Brain microvascular endothelial cell (primary cell): ENCODE results near the gene GADD45B.

ENCODE experiments used
- DNase-seq: peaks from one replicate; pipeline ENCODE4 v3.0.0-alpha.2; 2020
- H3K27ac ChIP-seq: fragments of 250-450 bp; sonication (Bioruptor Pico); 2 replicates; pipeline ENCODE4 v1.5.1; 2020; ENCODE audit warnings: mild to moderate bottlenecking, moderate library complexity
- H3K27me3 ChIP-seq: fragments of 250-450 bp; sonication (Bioruptor Pico); replicated peaks from 2 replicates; pipeline ENCODE4 v1.5.1; 2020; ENCODE audit warnings: mild to moderate bottlenecking
- H3K36me3 ChIP-seq: fragments of 250-450 bp; sonication (Bioruptor Pico); replicated peaks from 2 replicates; pipeline ENCODE4 v1.5.1; 2020; ENCODE audit warnings: mild to moderate bottlenecking
- H3K4me3 ChIP-seq: 2 replicates; pipeline ENCODE4 v1.5.1; 2011; ENCODE audit warnings: low read depth, mild to moderate bottlenecking, control low read depth, low read length, moderate library complexity
- in situ Hi-C: cut with HindIII; loops from 2 replicates; pipeline ENCODE4 v1.10.0; 2017; ENCODE audit warnings: low sequenced_read_pairs, low pct_ligation_motif_present
- TF ChIP-seq, protein P1 (sequence below): IDR thresholded peaks from 2 replicates; pipeline ENCODE4 v1.5.1; 2011; ENCODE audit warnings: low read depth, mild to moderate bottlenecking, moderate library complexity, low read length, control low read depth, inconsistent platforms; ENCODE audit errors: missing control alignments

The GADD45B gene

DNA sequence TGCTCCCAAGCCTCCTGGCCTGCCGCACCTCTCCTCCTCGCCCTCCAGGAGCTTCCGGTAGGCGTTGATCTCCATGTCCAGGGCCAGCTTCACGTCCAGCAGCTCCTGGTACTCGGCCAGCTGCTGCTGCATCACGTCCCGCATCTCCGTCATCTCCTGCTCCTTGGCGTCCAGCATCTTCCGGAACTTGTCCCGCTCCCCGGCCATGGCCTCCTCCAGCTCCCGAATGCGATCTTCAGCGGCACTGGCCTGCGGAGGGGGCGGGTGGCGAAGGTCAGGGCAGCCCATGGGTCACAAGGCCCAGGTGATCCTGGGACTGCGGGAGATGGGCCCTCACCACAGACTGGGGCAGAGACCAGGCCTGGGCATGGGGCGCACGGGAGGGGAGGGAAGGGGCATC lies 41.7 kb upstream of the GADD45B start:
- TF ChIP-seq, protein P1, sequence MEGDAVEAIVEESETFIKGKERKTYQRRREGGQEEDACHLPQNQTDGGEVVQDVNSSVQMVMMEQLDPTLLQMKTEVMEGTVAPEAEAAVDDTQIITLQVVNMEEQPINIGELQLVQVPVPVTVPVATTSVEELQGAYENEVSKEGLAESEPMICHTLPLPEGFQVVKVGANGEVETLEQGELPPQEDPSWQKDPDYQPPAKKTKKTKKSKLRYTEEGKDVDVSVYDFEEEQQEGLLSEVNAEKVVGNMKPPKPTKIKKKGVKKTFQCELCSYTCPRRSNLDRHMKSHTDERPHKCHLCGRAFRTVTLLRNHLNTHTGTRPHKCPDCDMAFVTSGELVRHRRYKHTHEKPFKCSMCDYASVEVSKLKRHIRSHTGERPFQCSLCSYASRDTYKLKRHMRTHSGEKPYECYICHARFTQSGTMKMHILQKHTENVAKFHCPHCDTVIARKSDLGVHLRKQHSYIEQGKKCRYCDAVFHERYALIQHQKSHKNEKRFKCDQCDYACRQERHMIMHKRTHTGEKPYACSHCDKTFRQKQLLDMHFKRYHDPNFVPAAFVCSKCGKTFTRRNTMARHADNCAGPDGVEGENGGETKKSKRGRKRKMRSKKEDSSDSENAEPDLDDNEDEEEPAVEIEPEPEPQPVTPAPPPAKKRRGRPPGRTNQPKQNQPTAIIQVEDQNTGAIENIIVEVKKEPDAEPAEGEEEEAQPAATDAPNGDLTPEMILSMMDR, result no peak
- no peaks in the 10 kb centered on the region for H3K27me3 ChIP-seq
- DNase-seq, result no peak
- peaks cover 44% of the 10 kb centered on the region for H3K36me3 ChIP-seq
- H3K27ac ChIP-seq, result no peak overlapping the region
- in situ Hi-C loops, result no loop called here
- no peak overlapping the region for H3K4me3 ChIP-seq

DNA sequence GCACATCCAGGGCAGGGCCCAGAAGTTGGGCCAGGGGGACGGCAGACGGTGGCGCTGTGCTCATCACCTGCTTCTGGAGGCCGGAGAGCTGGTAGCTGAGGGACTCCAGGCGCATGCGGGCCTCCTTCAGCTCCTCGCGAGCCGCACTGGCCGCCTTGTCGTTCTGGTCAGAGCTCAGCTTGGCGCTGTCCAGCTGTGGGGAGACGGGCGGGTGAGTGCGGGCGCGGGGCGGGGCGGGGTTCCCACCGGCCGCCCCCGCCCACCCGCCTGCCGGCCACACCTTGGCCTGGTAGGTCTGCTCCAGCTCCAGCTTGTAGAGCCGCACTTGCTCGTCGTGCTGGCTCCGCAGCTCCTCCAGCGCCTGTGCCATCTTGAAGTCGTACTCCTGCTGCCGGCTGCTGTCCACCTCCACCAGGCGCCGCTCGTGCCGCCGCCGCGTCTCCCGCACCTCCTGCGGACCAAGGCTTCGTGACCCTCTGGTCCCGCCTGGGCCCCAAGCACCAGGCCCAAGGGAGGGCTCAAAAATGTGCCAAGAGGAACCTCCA lies 41.1 kb upstream of the GADD45B start:
- in situ Hi-C loops, result no loop called here
- TF ChIP-seq, protein P1, result no peak
- DNase-seq, result no peak
- Histone ChIP-seq H3K36me3 (peaks cover 44% of the 10 kb centered on the region), H3K27ac (no peak overlapping the region), H3K4me3 (no peak overlapping the region), H3K27me3 (no peaks in the 10 kb centered on the region)

DNA sequence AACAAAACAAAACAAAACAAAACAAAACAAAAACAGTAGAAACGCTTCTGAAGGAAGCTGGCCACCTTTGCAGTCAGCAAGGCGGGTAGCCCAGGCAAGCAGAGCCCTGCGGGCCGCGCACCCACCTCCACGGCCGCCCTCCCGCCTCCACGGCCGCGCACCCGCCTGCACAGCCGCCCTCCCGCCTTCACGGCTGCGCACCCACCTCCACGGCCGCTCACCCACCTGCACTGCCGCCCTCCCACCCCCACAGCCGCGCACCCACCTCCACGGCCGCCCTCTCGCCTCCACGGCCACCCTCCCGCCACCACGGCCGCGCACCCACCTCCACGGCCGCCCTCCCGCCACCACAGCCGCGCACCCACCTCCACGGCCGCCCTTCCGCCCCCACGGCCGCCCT lies 39.5 kb upstream of the GADD45B start:
- TF ChIP-seq, protein P1, result no peak

DNA sequence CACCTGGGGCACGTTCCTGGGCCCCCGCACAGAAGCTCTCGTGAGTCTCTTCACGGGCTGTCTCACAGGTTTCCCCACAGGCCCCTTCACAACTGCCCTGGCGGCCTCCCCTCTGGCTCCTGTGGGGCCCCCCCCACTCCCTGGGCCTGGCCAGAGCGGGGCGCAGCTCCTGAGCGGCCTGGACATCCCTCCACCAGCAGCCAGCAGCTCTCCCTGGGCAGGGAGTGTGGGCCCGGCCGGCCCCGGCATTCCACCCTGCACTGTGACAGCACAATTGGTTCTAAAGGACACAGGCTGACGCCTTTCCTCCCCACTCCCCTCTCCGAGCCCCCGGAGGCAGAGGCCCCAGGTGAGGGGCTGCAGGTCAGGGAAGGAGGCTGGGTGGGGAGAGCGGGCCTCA lies 39.0 kb upstream of the GADD45B start:
- Histone ChIP-seq H3K27me3 (no peaks in the 10 kb centered on the region), H3K4me3 (no peak overlapping the region), H3K36me3 (peaks cover 30% of the 10 kb centered on the region), H3K27ac (no peak overlapping the region)
- TF ChIP-seq, protein P1, result no peak
- DNase-seq, result no peak
- in situ Hi-C loops, result no loop called here

More for the DNA sequence above, 39.5 kb upstream of the GADD45B start:
- in situ Hi-C loops, result no loop called here
- Histone ChIP-seq H3K36me3 (peaks cover 36% of the 10 kb centered on the region), H3K27me3 (no peaks in the 10 kb centered on the region), H3K4me3 (no peak overlapping the region), H3K27ac (no peak overlapping the region)
- DNase-seq, result no peak

DNA sequence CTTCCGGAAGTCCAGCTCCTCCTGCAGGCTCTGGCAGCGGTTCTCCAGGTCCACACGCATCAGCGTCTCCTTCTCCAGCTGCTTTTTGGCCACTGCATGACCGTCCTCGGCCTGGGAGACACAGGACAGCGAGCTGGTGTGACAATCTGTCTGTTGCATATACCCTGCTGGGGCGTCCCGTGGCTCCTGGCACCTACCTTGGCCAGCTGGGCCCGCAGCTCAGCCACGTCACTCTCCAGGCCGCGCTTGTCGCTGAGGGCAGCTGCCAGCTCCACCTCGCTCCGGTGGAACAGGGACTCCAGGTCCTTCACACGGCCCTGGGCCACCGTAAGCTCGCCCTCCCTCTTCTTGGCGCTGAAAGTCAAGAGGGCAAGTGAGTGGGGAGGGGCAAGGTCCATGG lies 37.7 kb upstream of the GADD45B start:
- no peak for DNase-seq
- in situ Hi-C loops, result no loop called here
- Histone ChIP-seq H3K27ac (no peak overlapping the region), H3K27me3 (no peaks in the 10 kb centered on the region), H3K4me3 (no peak overlapping the region), H3K36me3 (peaks cover 36% of the 10 kb centered on the region)
- TF ChIP-seq, protein P1, result no peak

DNA sequence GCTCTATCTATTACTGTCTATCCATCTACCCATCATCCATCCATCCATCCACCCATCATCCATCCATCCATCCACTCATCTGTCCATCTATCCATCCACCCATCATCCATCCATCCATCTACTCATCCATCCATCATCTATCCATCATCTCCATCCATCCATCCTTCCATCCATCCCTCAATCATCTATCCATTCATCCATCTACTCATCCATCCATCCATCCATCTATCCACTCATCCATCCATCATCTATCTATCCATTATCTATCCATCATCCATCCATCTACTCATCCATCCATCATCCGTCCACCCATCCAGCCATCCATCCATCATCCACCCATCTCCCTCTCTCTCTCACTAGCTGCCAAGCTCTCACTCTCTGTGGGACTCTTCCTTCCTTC lies 35.4 kb upstream of the GADD45B start:
- Histone ChIP-seq H3K36me3 (peaks cover 33% of the 10 kb centered on the region), H3K27me3 (no peaks in the 10 kb centered on the region), H3K4me3 (no peak overlapping the region), H3K27ac (no peak overlapping the region)
- TF ChIP-seq, protein P1, result no peak
- no peak for DNase-seq
- in situ Hi-C loops, result no loop called here
